H1 (cell line): ENCODE measurements around the gene LYZ. TPM values are rescaled to one million over a fixed set of nuclear protein-coding genes. Genes with fewer than 3 reads are reported as not detected.

Experiments used
- CTCF ChIA-PET: fragments of 300-600 bp; sonication (Branson Sonifier 250); formaldehyde crosslinking; loops from one replicate; lab custom pipeline; 2021; ENCODE audit not compliant: partially characterized antibody; lab: Charles Lee
- POLR2A ChIA-PET: fragments of 300-600 bp; sonication (Branson Sonifier 250); formaldehyde crosslinking; loops from one replicate; lab custom pipeline; 2021; ENCODE audit warnings: inconsistent platforms; ENCODE audit not compliant: partially characterized antibody; lab: Charles Lee
- DNase-seq, 2 experiments: peaks; one replicate each; pipeline versions ENCODE4 v3.0.0 to v3.0.0-alpha.2; 2010 to 2022; ENCODE audit warnings: low spot score in 2 of 2, low read depth in 1 of 2, mixed read lengths in 1 of 2
- FAIRE-seq: peaks from 2 replicates; lab custom pipeline; 2011; peaks lifted over from hg19 to GRCh38; lab: Jason Lieb, UNC
- H2AFZ ChIP-seq: 2 replicates; pipeline ENCODE4 v1.8.1; 2012; ENCODE audit warnings: low read length, inconsistent platforms
- H2AK5ac ChIP-seq: 2 replicates; pipeline ENCODE4 v1.6.1; 2013; ENCODE audit warnings: low read depth, low read length
- H2BK120ac ChIP-seq: replicated peaks from 2 replicates; pipeline ENCODE3; 2013; ENCODE audit warnings: low read depth, low read length, inconsistent platforms
- H2BK12ac ChIP-seq: 2 replicates; pipeline ENCODE4 v1.6.1; 2013; ENCODE audit warnings: low read depth, low read length
- H2BK15ac ChIP-seq: 2 replicates; pipeline ENCODE4 v1.6.1; 2013; ENCODE audit warnings: low read length
- H2BK20ac ChIP-seq: 2 replicates; pipeline ENCODE4 v1.6.1; 2013; ENCODE audit warnings: low read length
- H2BK5ac ChIP-seq: 2 replicates; pipeline ENCODE4 v1.6.1; 2013; ENCODE audit warnings: low read depth, low read length
- H3K14ac ChIP-seq: 2 replicates; pipeline ENCODE4 v1.6.1; 2013; ENCODE audit warnings: inconsistent platforms; ENCODE audit not compliant: insufficient read length
- H3K18ac ChIP-seq: 2 replicates; pipeline ENCODE4 v1.6.1; 2013; ENCODE audit warnings: low read length; ENCODE audit errors: extremely low read depth
- H3K23ac ChIP-seq: 2 replicates; pipeline ENCODE4 v1.6.1; 2013; ENCODE audit warnings: inconsistent platforms; ENCODE audit not compliant: insufficient read length
- H3K23me2 ChIP-seq: 2 replicates; pipeline ENCODE4 v1.6.1; 2013; ENCODE audit warnings: low read depth, low read length
- H3K27ac ChIP-seq: 2 replicates; pipeline ENCODE4 v1.6.1; 2011; ENCODE audit warnings: low read depth, low read length, inconsistent platforms
- H3K27me3 ChIP-seq, 4 experiments: replicated peaks in 1 of 4; 1 replicate in 1 of 4; 2 replicates in 3 of 4; pipeline versions ENCODE4 v1.6.1 to v1.8.1; 2011 to 2013; ENCODE audit warnings: low read length in 3 of 4, mild to moderate bottlenecking in 3 of 4, inconsistent platforms in 2 of 4, mixed read lengths in 2 of 4, moderate library complexity in 1 of 4; ENCODE audit not compliant: control insufficient read depth in 3 of 4, insufficient read depth in 3 of 4; ENCODE audit errors: extremely low read depth in 1 of 4
- H3K36me3 ChIP-seq, 4 experiments: 2 replicates each; pipeline versions ENCODE4 v1.6.1 to v1.8.1; 2011 to 2013; ENCODE audit warnings: mild to moderate bottlenecking in 4 of 4, low read length in 3 of 4, moderate library complexity in 2 of 4, control low read depth in 1 of 4, inconsistent platforms in 1 of 4; ENCODE audit not compliant: insufficient read depth in 4 of 4, control insufficient read depth in 2 of 4
- H3K4ac ChIP-seq: replicated peaks from 2 replicates; pipeline ENCODE3; 2013; ENCODE audit warnings: low read length, low read depth, mixed read lengths, inconsistent platforms; ENCODE audit not compliant: insufficient read length
- H3K4me1 ChIP-seq, 4 experiments: replicated peaks in 1 of 4; 1 replicate in 1 of 4; 2 replicates in 3 of 4; pipeline versions ENCODE4 v1.6.1 to v1.8.1; 2011 to 2013; ENCODE audit warnings: low read length in 3 of 4, inconsistent platforms in 2 of 4, mixed read lengths in 1 of 4; ENCODE audit not compliant: insufficient read depth in 4 of 4, control insufficient read depth in 3 of 4
- H3K4me2 ChIP-seq, 2 experiments: 2 replicates each; pipeline versions ENCODE4 v1.6.1 to v1.8.1; 2011 to 2013; ENCODE audit warnings: low read depth in 2 of 2, low read length in 2 of 2, control low read depth in 1 of 2, inconsistent platforms in 1 of 2, mild to moderate bottlenecking in 1 of 2; ENCODE audit not compliant: insufficient read depth in 1 of 2
- H3K4me3 ChIP-seq, 4 experiments: fragments of 200-600, 300-600 bp in 1 of 4; sonication (generic), shearing (Covaris generic), sonication (Bioruptor Twin) in 1 of 4; 2 replicates each; pipeline versions ENCODE4 v1.5.1 to v1.8.1; 2011 to 2016; ENCODE audit warnings: low read length in 4 of 4, low read depth in 3 of 4, control low read depth in 2 of 4, inconsistent platforms in 2 of 4, mild to moderate bottlenecking in 2 of 4, mixed read lengths in 1 of 4, moderate library complexity in 1 of 4; ENCODE audit not compliant: insufficient read depth in 2 of 4; ENCODE audit errors: extremely low read depth in 1 of 4
- H3K56ac ChIP-seq: replicated peaks from 2 replicates; pipeline ENCODE3; 2013; ENCODE audit warnings: low read depth, mild to moderate bottlenecking, mixed read lengths, low read length, inconsistent platforms; ENCODE audit not compliant: insufficient read length
- H3K79me1 ChIP-seq: 2 replicates; pipeline ENCODE4 v1.6.1; 2013; ENCODE audit warnings: low read depth, low read length, control low read depth
- H3K79me2 ChIP-seq, 2 experiments: 2 replicates each; pipeline versions ENCODE4 v1.6.1 to v1.8.1; 2012 to 2013; ENCODE audit warnings: low read length in 2 of 2, mild to moderate bottlenecking in 2 of 2, inconsistent platforms in 1 of 2; ENCODE audit not compliant: insufficient read depth in 2 of 2, control insufficient read depth in 1 of 2
- H3K9ac ChIP-seq, 4 experiments: replicated peaks in 1 of 4; 1 replicate in 1 of 4; 2 replicates in 3 of 4; pipeline versions ENCODE4 v1.6.1 to v1.8.1; 2011 to 2013; ENCODE audit warnings: low read depth in 3 of 4, low read length in 3 of 4, control low read depth in 2 of 4, mild to moderate bottlenecking in 2 of 4, moderate library complexity in 2 of 4, inconsistent platforms in 1 of 4; ENCODE audit errors: extremely low read depth in 1 of 4
- H3K9me3 ChIP-seq, 2 experiments: 2 replicates each; pipeline versions ENCODE4 v1.6.1 to v1.8.1; 2012 to 2013; ENCODE audit warnings: mild to moderate bottlenecking in 2 of 2, moderate library complexity in 2 of 2, control low read depth in 1 of 2, inconsistent platforms in 1 of 2, low read depth in 1 of 2, low read length in 1 of 2, mixed read lengths in 1 of 2; ENCODE audit not compliant: insufficient read depth in 2 of 2
- H4K20me1 ChIP-seq, 2 experiments: replicated peaks in 1 of 2; 2 replicates each; pipeline versions ENCODE3 to v1.8.1; 2011 to 2013; ENCODE audit warnings: inconsistent platforms in 2 of 2, low read length in 2 of 2, mild to moderate bottlenecking in 1 of 2; ENCODE audit not compliant: insufficient read depth in 2 of 2, control insufficient read depth in 1 of 2
- H4K5ac ChIP-seq: 2 replicates; pipeline ENCODE4 v1.6.1; 2013; ENCODE audit warnings: low read length, low read depth, mixed read lengths, inconsistent platforms; ENCODE audit not compliant: insufficient read length
- H4K8ac ChIP-seq: 2 replicates; pipeline ENCODE4 v1.8.0; 2013; ENCODE audit warnings: mild to moderate bottlenecking, moderate library complexity, low read length, inconsistent platforms; ENCODE audit not compliant: insufficient read depth; ENCODE audit errors: extremely low read depth
- H4K91ac ChIP-seq: replicated peaks from 2 replicates; pipeline ENCODE3; 2013; ENCODE audit warnings: low read length, mixed read lengths, inconsistent platforms; ENCODE audit not compliant: insufficient read length
- EP300 ChIP-seq, 2 experiments: IDR thresholded peaks; 1 replicate in 1 of 2; 2 replicates in 1 of 2; pipeline ENCODE4 v1.6.1; 2011 to 2012; ENCODE audit warnings: low read depth in 2 of 2, low read length in 2 of 2, mild to moderate bottlenecking in 2 of 2, borderline replicate concordance in 1 of 2, inconsistent platforms in 1 of 2, moderate library complexity in 1 of 2
- HDAC2 ChIP-seq, 2 experiments: fragments of 300-600 bp in 1 of 2; sonication (generic) in 1 of 2; IDR thresholded peaks; 2 replicates each; pipeline ENCODE4 v1.6.1; 2011 to 2012; ENCODE audit warnings: low read depth in 2 of 2, low read length in 2 of 2, mild to moderate bottlenecking in 2 of 2, moderate library complexity in 2 of 2, borderline replicate concordance in 1 of 2, inconsistent platforms in 1 of 2
- WGBS, 2 experiments: shearing (Covaris generic) in 1 of 2; methylation state at CpG; one replicate each; pipeline versions ENCODE4 v1.1.6 to v1.1.7; 2013 to 2015; ENCODE audit warnings: low lambda C conversion rate in 2 of 2, mixed read lengths in 2 of 2, inconsistent platforms in 1 of 2, low coverage in 1 of 2, missing lambda C conversion rate in 1 of 2; ENCODE audit not compliant: insufficient replicate concordance in 2 of 2, insufficient coverage in 1 of 2, insufficient read length in 1 of 2; ENCODE audit errors: extremely low coverage in 1 of 2, missing lambda C conversion rate in 1 of 2; 5-methylcytosine and 5-hydroxymethylcytosine counted together
- polyA plus RNA-seq, 7 experiments: library from polyadenylated mRNA; depleted of rRNA in 3 of 7; stranded (reverse) in 5 of 7; unstranded in 2 of 7; fragments of >200 nt in 5 of 7; fragments of 200-250 nt in 2 of 7; gene quantifications; 1 replicate in 5 of 7; 2 replicates in 1 of 7; 4 replicates in 1 of 7; pipeline versions ENCODE4 v1.2.1 to v1.2.3, GENCODE V29; 2011 to 2013; ENCODE audit warnings: missing spikeins in 2 of 7, mixed read lengths in 2 of 7
- total RNA-seq: library from RNA; stranded (reverse); fragmentation: NEBNext Ultra II Directional; extraction: Animal tissue kit (Norgen Biotek cat#: 25700); gene quantifications from 2 replicates; pipeline ENCODE4 v1.2.1, GENCODE V29; 2021

Gene LYZ
- total and polyA plus RNA-seq, 2 of the 8 experiments (the other 6 are each of a cell fraction or from before 2014, with no cell fraction given) = not detected

DNA sequence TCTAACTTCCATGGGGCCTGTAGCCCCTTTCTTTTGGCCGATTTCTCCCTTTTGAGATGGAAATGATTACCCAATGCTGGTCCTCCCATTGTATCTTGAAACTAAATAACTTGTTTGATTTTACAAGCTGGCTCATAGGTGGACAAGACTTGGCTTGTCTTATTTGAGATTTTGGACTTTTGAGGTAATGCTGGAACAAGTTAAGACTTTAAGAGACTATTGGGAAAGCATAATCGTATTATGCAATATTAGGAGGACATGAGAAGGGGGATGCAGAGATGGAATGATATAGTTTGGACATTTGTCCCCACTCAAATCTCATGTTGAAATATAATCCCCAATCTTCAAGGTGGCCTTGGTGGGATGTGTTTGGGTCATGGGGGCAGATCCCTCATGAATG lies 49.2 kb upstream of the LYZ start:
- Histone ChIP-seq H4K91ac (no peak overlapping the region), H3K23ac (no peak overlapping the region), H2AK5ac (no peak overlapping the region), H3K9me3 (peaks cover 6 to 10% of the 10 kb centered on the region in 2 experiments; a peak in 3 of 4 replicates), H3K36me3 (no peaks in the 10 kb centered on the region), H2AFZ (no peak overlapping the region), H3K4me3 (no peak overlapping the region), H2BK20ac (no peak overlapping the region), H3K23me2 (no peaks in the 10 kb centered on the region), H4K8ac (no peak overlapping the region), H3K18ac (no peak overlapping the region), H3K4me1 (no peaks in the 10 kb centered on the region), H2BK5ac (no peak overlapping the region), H2BK12ac (no peak overlapping the region), H3K9ac (no peak overlapping the region), H4K20me1 (no peaks in the 10 kb centered on the region)
- WGBS, 2 experiments = 91% methylated on average over 2 of the region's 2 CpGs; no CpG with 5 or more reads in 1 of the 2 experiments
- CTCF ChIA-PET = interaction anchor here (0.9 to 1.7 kb wide), 2 partner anchors 16 to 45 kb away, joined by 3 to 4 read pairs; no protein-coding TSS in a partner anchor
- no peak for DNase-seq
- TF ChIP-seq EP300 (IDR thresholded peaks at IDR 0.05; ENCODE audit: borderline replicate concordance in 1 of 2, low read depth in 2 of 2, low read length in 2 of 2) (no peak), HDAC2 (IDR thresholded peaks at IDR 0.05; ENCODE audit: borderline replicate concordance in 1 of 2, low read depth in 2 of 2, low read length in 2 of 2) (no peak)
- TF ChIP-seq, all 59 proteins: peak for 0
- FAIRE-seq = no peak
- Histone ChIP-seq H3K4ac (no peak overlapping the region), H3K56ac (no peak overlapping the region), H3K27me3 (no peaks in the 10 kb centered on the region), H3K27ac (no peak overlapping the region), H3K4me2 (no peak overlapping the region), H3K79me2 (no peaks in the 10 kb centered on the region), H3K79me1 (no peaks in the 10 kb centered on the region), H2BK120ac (no peak overlapping the region), H3K14ac (no peak overlapping the region), H2BK15ac (no peak overlapping the region), H4K5ac (no peak overlapping the region)
- POLR2A ChIA-PET = interaction anchor here (0.6 to 1.1 kb wide), 3 partner anchors 8 to 251 kb away, joined by 3 read pairs; no protein-coding TSS in a partner anchor
